Central memory CD8-positive, alpha-beta T cell (primary cell): ENCODE results near the gene TMEM184B.

Experiments used
- ATAC-seq: fragments of 150-1000 bp; cut with Tn5 transposase; replicated peaks from 2 replicates; pipeline ENCODE4 v1.10.0; 2022; ENCODE audit warnings: mild to moderate bottlenecking, moderate FRiP score, moderate number of reproducible peaks; ENCODE audit not compliant: poor library complexity, severe bottlenecking; ENCODE audit errors: extremely low read depth
- DNase-seq, 2 donors: peaks; one replicate each; pipeline ENCODE4 v3.0.0; 2021; ENCODE audit warnings: low spot score in 2 of 2
- H3K27ac Mint-ChIP-seq: one replicate; pipeline ENCODE4 v1.8.0; 2022; ENCODE audit warnings: low read depth, mild to moderate bottlenecking, moderate library complexity, mixed read lengths
- H3K27me3 Mint-ChIP-seq: one replicate; pipeline ENCODE4 v1.8.0; 2022; ENCODE audit warnings: mixed read lengths
- H3K36me3 Mint-ChIP-seq: one replicate; pipeline ENCODE4 v1.8.0; 2022; ENCODE audit warnings: mild to moderate bottlenecking, moderate library complexity, mixed read lengths; ENCODE audit not compliant: insufficient read depth
- H3K4me1 Mint-ChIP-seq: one replicate; pipeline ENCODE4 v1.8.0; 2022; ENCODE audit warnings: mixed read lengths
- H3K4me3 Mint-ChIP-seq: one replicate; pipeline ENCODE4 v1.8.0; 2022; ENCODE audit warnings: mild to moderate bottlenecking, moderate library complexity, mixed read lengths
- H3K9me3 Mint-ChIP-seq: one replicate; pipeline ENCODE4 v1.8.0; 2022; ENCODE audit warnings: mixed read lengths

Gene TMEM184B

GRCh38 chr22:38300197-38300945 is 27.6 kb upstream of the TMEM184B start:
- H3K27ac Mint-ChIP-seq, result no peak overlapping the region
- peaks cover 13% of the 10 kb centered on the region for H3K4me1 Mint-ChIP-seq
- ATAC-seq (no peak), DNase-seq (no peak)
- H3K9me3 Mint-ChIP-seq, result no peaks in the 10 kb centered on the region
- no peak overlapping the region for H3K4me3 Mint-ChIP-seq
- peaks cover 40% of the 10 kb centered on the region for H3K36me3 Mint-ChIP-seq
- no peaks in the 10 kb centered on the region for H3K27me3 Mint-ChIP-seq

- H3K36me3 Mint-ChIP-seq, result peaks cover 40% of the 10 kb centered on the region
- no peak overlapping the region for H3K4me3 Mint-ChIP-seq
- no peak for ATAC-seq
- DNase-seq, result no peak
- H3K27ac Mint-ChIP-seq, result no peak overlapping the region
- H3K4me1 Mint-ChIP-seq, result peaks cover 10% of the 10 kb centered on the region
- no peaks in the 10 kb centered on the region for H3K27me3 Mint-ChIP-seq
- no peaks in the 10 kb centered on the region for H3K9me3 Mint-ChIP-seq
These were observed 26.9 kb upstream of the TMEM184B start for GRCh38 chr22:38299770-38300102.

- H3K9me3 Mint-ChIP-seq, result no peaks in the 10 kb centered on the region
- ATAC-seq (peak; percentile 70), DNase-seq (no peak)
- peaks cover 45% of the 10 kb centered on the region for H3K36me3 Mint-ChIP-seq
- no peak overlapping the region for H3K4me3 Mint-ChIP-seq
- no peaks in the 10 kb centered on the region for H3K27me3 Mint-ChIP-seq
- no peaks in the 10 kb centered on the region for H3K4me1 Mint-ChIP-seq
- H3K27ac Mint-ChIP-seq, result no peak overlapping the region
These were observed 25.6 kb upstream of the TMEM184B start for GRCh38 chr22:38298312-38299005.

- DNase-seq, result no peak
- Mint-ChIP-seq H3K27ac (no peak overlapping the region), H3K4me3 (no peak overlapping the region)
These were observed 23.6 kb upstream of the TMEM184B start for GRCh38 chr22:38296372-38296771.

GRCh38 chr22:38295863-38296262 is 23.1 kb upstream of the TMEM184B start:
- Mint-ChIP-seq H3K27ac (no peak overlapping the region), H3K36me3 (peaks cover 37% of the 10 kb centered on the region), H3K4me1 (no peaks in the 10 kb centered on the region), H3K4me3 (no peak overlapping the region), H3K9me3 (no peaks in the 10 kb centered on the region), H3K27me3 (no peaks in the 10 kb centered on the region)
- ATAC-seq (no peak), DNase-seq (no peak)

More at GRCh38 chr22:38296372-38296771, 23.6 kb upstream of the TMEM184B start:
- Mint-ChIP-seq H3K4me1 (no peaks in the 10 kb centered on the region), H3K27me3 (no peaks in the 10 kb centered on the region), H3K36me3 (peaks cover 38% of the 10 kb centered on the region), H3K9me3 (no peaks in the 10 kb centered on the region)
- ATAC-seq, result no peak

DNA sequence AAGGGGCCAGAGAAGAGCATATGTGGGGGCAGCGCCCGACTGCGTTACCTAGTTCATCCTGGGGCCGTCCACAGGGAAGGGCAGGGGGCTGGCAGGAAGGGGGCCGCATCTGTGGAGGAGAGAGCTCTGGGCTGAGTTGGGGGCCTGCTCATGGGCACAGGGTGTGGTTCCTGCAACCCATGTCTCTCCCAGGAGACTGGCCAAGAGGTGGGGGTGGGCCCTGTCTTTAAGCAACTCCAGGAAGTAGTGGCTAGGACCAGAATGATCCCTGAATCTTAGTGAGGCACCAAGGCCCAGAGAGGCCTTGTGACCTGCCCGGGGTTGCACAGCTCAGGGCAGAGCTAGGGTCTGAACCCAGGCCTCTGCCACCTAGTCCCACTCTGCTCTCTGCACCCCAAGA is 22.5 kb upstream of the TMEM184B start:
- no peaks in the 10 kb centered on the region for H3K4me1 Mint-ChIP-seq

DNA sequence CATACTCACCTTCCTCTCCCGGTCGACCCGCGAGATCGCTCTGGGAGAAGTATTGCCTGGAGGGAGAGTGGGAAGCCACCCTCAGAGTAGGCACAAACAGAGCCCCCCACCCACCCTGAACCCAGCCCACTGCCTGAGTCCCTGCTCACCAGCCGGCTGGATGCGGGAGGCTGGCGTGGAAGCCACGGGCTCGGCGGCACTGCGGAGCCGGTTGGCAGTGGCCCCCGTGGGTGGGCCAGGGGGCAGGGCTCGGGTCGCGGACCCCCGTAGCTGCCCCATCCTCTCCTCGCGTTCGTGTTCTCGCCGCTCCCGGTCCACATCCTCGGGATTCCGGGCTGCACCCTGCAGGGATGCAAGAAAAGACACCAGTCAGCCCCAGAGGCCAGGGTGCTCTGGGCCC is 21.4 kb upstream of the TMEM184B start:
- no peaks in the 10 kb centered on the region for H3K9me3 Mint-ChIP-seq
- H3K4me3 Mint-ChIP-seq, result no peak overlapping the region
- no peak for ATAC-seq
- no peaks in the 10 kb centered on the region for H3K4me1 Mint-ChIP-seq
- H3K27me3 Mint-ChIP-seq, result no peaks in the 10 kb centered on the region
- no peak for DNase-seq
- peaks cover 31% of the 10 kb centered on the region for H3K36me3 Mint-ChIP-seq
- H3K27ac Mint-ChIP-seq, result peak overlapping the region; percentile 53

More for the DNA sequence above, 22.5 kb upstream of the TMEM184B start:
- Mint-ChIP-seq H3K27me3 (no peaks in the 10 kb centered on the region), H3K9me3 (no peaks in the 10 kb centered on the region), H3K36me3 (peaks cover 33% of the 10 kb centered on the region), H3K4me3 (no peak overlapping the region), H3K27ac (no peak overlapping the region)
- no peak for DNase-seq
- no peak for ATAC-seq

DNA sequence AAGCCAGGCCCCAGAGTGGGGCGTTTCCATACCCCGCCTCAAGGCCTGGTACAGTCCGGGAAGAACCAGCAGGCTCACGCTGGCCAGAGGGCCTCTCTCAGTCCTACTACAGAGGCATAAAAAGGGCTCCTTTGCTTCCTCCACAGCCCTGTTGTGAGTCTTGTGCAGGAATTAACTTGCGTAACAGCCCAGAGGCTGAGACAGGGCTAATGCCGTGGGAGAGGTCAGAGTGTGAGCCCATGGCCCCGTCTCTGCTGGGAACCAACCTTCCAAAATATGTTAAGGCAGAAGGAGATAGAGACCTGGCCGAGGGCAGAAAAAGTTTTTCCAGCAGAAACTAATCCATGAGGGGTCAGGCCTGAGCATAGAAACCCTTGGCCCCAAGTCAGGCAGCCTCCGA is 19.9 kb upstream of the TMEM184B start:
- no peaks in the 10 kb centered on the region for H3K4me1 Mint-ChIP-seq
- no peak overlapping the region for H3K27ac Mint-ChIP-seq
- no peaks in the 10 kb centered on the region for H3K27me3 Mint-ChIP-seq
- ATAC-seq (no peak), DNase-seq (no peak)
- H3K36me3 Mint-ChIP-seq, result peaks cover 22% of the 10 kb centered on the region
- no peaks in the 10 kb centered on the region for H3K9me3 Mint-ChIP-seq
- no peak overlapping the region for H3K4me3 Mint-ChIP-seq

DNA sequence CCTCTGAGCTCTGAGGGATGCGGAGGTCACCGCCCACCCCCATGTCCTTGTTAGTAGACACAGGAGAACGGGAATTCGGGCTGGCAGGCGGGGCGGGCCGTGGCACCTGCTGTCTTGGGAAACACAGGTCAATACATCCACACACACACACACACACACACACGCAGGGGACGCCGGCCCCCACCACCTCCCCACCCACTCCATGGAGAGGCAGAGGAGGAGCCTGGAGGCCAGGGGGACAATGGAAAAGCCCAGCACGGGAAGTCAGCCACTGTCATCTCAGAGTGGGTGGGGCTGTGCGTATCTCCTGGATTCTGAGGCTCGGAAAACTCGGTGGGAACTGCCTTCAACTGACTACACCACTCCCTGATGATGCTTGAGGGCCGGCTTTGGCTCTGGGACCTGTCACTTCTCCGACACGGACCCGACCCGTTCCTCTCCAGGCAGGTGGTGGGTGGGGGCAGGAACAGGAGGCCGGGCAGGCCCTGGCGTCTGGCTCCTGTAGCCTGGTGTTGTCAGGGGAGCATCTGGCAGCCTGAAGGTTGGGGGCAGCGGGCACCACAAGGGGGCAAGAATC is 18.5 kb upstream of the TMEM184B start:
- peak overlapping the region; percentile 53 for H3K27ac Mint-ChIP-seq
- DNase-seq (no peak), ATAC-seq (no peak)

DNA sequence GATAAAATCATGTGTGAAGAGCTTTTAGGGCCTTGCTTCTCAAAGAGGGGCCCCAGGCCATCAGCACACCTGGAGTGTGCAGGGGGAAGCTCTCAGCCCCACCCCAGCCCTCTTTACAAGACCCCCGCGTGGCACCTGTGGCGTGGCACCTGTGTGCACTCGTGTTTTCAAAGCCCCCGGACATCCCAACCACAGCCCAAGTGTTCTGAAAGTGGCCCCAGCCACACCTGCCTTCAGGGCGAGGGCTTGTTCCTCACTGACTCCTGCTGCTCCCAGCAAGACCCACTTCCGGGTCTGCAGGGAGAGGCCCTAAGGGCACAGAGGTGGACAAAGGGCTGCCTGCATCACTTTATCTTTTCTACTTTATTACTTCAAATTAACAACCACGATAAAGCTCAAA is 17.5 kb upstream of the TMEM184B start:
- peaks cover 17% of the 10 kb centered on the region for H3K36me3 Mint-ChIP-seq
- no peaks in the 10 kb centered on the region for H3K4me1 Mint-ChIP-seq
- DNase-seq, result no peak
- H3K9me3 Mint-ChIP-seq, result no peaks in the 10 kb centered on the region
- ATAC-seq, result no peak
- H3K27me3 Mint-ChIP-seq, result no peaks in the 10 kb centered on the region
- H3K27ac Mint-ChIP-seq, result peak overlapping the region; percentile 53
- H3K4me3 Mint-ChIP-seq, result no peak overlapping the region

More for the DNA sequence above, 18.5 kb upstream of the TMEM184B start:
- Mint-ChIP-seq H3K36me3 (peaks cover 22% of the 10 kb centered on the region), H3K4me1 (no peaks in the 10 kb centered on the region), H3K27me3 (no peaks in the 10 kb centered on the region), H3K9me3 (no peaks in the 10 kb centered on the region), H3K4me3 (no peak overlapping the region)

GRCh38 chr22:38289583-38290082 is 16.8 kb upstream of the TMEM184B start:
- H3K36me3 Mint-ChIP-seq, result peaks cover 16% of the 10 kb centered on the region

GRCh38 chr22:38286915-38287669 is 14.3 kb upstream of the TMEM184B start:
- Mint-ChIP-seq H3K27me3 (no peaks in the 10 kb centered on the region), H3K4me1 (no peaks in the 10 kb centered on the region), H3K4me3 (no peak overlapping the region), H3K36me3 (peaks cover 10% of the 10 kb centered on the region), H3K27ac (no peak overlapping the region), H3K9me3 (no peaks in the 10 kb centered on the region)
- ATAC-seq (no peak), DNase-seq (no peak)

More at GRCh38 chr22:38289583-38290082, 16.8 kb upstream of the TMEM184B start:
- H3K4me1 Mint-ChIP-seq, result no peaks in the 10 kb centered on the region
- no peaks in the 10 kb centered on the region for H3K27me3 Mint-ChIP-seq
- H3K27ac Mint-ChIP-seq, result peak overlapping the region; percentile 38
- no peak overlapping the region for H3K4me3 Mint-ChIP-seq
- no peaks in the 10 kb centered on the region for H3K9me3 Mint-ChIP-seq
- DNase-seq (no peak), ATAC-seq (no peak)
